ENCODE measurements around the gene PRKG2.
"Not testable (repeated sequence)": the region's sequence is repeated elsewhere in the genome, so short reads cannot be mapped to it uniquely, and the experiment has no call there.

PRKG2 gene

DNA sequence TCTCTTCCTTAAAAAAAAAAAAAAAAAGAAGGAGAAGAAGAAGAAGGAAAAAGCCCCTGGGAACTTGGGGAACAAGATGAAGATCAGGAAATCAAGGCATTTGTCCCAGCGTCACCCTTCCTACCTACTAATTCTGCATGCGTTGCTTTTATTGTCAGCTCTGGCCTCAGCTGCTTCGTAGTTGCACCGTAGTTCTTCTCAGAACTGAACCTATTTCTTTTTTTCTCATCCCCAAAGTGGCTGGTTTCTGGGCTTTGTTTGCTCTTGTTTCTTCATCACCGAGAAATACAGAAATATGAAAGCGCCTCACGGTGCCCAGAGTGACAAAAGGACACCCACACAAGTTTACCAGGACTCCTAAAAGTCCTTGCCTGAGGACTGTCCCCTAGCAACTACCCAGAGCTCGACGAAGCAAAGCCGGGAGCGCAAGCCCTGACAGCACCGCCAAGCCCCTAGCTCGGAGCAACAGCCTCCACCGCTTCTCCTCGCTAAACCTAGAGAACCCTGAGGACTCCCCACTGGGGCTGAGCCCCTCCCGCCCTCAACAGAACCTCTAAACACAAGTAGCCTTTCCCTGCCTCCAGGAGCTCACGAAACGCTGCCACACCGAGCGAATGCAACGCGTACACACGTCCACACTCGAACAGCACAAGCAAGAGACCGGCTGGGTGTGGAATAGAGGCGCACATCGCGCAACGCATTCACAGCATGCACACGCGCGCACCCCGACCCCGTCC, 710 bp downstream of the PRKG2 start:
- DNase-seq: no peak

DNA sequence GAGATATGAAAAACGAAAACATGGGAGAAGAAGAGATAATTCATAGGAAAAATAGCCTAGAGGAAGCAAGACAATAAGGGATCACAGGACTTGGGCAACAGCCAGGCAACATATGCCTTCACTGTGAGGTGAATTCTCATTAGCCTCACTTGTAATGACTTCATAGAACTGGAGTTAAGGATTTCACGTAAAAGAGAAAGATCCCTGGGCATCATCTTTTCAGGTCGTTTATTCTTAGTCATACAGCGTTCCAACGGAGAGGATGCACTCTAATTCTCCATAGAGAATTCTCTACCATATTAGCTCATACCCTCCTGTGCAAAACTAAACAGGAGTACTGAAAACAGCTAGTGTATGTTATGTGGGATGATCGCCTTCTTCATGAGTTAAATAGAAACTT, 1.4 kb downstream of the PRKG2 start:
- DNase-seq: no peak

GRCh38 chr4:81211956-81212355, 3.1 kb downstream of the PRKG2 start:
- no peak for DNase-seq

GRCh38 chr4:81207828-81208227, 7.2 kb downstream of the PRKG2 start:
- DNase-seq: no peak

DNA sequence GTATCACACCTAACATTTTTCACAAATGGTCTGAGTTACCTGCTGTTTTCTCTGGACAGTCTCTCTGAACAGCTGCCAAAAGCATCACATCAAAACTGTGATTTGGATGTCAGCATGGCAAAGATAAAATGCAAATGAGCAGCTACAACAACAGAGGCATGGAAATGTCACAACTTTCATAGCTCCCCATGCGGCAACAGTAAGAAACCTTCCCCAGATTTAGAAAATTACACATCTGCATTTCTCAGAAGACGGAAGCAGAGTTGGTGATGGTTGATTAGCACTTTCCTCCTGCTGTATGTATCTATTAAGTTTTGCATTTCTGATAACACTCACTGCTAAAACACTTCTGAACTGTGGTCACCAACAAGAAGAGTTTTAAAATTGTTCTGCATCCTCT, 9.7 kb downstream of the PRKG2 start:
- DNase-seq: no peak

GRCh38 chr4:81204571-81204970, 10.5 kb downstream of the PRKG2 start:
- DNase-seq: no peak

DNA sequence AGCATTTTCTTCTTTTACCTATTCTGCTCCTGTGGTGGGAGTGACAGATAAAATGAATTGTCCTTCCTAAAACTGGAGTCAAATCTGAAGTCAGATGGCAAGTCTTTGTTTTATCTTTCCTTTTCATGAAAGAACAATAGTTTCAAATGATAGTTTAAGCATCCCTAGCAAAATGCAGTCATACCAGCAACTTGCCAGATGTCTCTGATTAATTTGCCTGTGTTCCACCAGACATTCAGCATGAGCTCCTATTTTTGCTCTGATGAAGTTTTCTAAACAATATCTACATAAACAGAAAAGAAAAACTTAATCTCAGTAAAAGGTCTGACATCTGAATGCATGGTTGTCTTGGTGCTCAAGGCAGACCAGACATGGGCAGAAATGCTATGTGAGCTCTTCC, 15.2 kb downstream of the PRKG2 start:
- no peak for DNase-seq

DNA sequence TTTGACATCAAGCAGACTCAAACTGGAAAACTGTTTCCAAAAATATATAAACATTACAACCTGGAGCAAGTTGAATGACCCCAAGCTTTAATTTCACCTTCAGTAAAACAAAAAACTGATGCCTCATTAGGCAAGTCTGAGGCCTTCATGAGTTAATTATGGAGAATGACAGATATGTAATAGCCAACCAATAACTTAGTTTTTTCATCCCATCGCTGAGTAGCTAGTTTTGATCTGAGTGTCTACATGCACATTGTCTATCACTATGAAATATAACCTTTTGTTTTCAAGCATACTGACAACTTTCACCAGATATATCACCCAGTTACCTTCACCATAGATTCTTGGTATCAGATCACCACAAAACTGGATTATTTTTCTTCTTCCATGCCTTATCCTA, 16.4 kb downstream of the PRKG2 start:
- DNase-seq: no peak

- DNase-seq: no peak
Measured at GRCh38 chr4:81197864-81198524, 17.0 kb downstream of the PRKG2 start.

- DNase-seq: no peak
Measured at GRCh38 chr4:81196126-81196650, 18.8 kb downstream of the PRKG2 start.

- no peak for DNase-seq
Measured at GRCh38 chr4:81195475-81195874, 19.5 kb downstream of the PRKG2 start.

DNA sequence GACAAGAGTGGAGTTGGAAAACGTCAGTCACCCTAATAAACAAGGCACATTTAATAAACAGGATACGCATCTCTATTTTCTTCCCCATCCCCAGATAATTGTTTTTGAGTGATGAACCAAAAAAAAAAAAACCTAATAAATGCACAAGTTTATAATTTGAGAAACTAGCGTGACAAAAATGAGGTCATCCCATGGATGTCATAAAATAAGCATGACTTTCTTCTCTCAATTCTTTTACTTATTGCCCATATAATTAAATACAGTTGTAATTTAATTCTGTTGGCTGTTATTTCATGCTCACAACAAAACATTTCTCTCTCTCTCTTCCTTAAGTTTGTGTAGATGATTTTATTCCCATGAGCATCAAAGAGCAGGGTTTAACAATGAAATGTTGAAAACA, 20.7 kb downstream of the PRKG2 start:
- no peak for DNase-seq

- DNase-seq: no peak
Measured at GRCh38 chr4:81180916-81181315, 34.1 kb downstream of the PRKG2 start.

GRCh38 chr4:81179326-81179725, 35.7 kb downstream of the PRKG2 start:
- no peak for DNase-seq

DNA sequence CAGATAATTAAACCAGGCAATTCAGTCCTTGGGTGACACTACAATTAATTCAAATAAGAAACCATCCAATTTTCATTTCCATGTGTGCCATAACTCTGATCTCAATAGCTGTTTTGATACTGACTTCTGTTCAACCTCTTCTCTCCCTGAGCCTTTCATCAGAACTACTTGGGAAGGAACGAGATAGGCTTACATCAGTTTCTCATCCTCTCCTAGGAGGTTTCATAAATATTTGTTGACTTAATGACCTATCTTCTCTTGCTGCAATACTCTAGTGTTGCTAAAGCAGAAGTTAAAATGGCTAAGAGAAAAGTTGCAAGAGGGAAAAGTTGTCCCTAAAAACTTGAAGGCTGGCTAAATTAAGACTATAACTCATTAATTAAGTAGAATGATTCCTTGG, 41.8 kb downstream of the PRKG2 start:
- no peak for DNase-seq

GRCh38 chr4:81166458-81167160, 48.4 kb downstream of the PRKG2 start:
- DNase-seq: no peak

DNA sequence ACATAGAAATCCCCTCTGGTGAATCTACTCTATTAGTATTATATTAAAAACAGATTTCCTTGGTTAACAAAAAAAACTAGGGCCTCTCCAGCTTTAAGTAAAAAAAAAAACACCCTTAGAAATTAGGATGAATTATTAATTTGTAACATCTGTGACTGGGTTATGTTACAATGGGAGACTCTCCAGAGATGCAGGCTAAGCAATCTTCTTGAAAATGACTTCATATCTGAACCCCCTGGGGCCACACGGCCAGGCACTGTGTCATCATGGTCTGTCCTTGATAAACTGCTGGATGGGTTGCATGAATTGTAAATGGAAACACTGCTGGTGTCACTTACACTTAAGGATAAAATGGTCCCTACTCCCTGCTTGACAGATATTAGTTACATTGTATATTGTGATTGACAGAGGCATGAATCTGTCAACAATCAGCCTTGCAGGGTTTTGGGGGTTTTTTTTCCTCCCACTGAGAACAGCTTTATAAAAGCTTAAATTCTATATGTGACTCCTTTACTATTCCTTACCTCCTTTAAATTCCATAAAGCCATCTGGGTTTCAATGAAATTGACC, 49.1 kb downstream of the PRKG2 start:
- DNase-seq: no peak

- DNase-seq: no peak
Measured at GRCh38 chr4:81164623-81165416, 50.2 kb downstream of the PRKG2 start.

- DNase-seq: no peak
Measured at GRCh38 chr4:81164126-81164525, 50.9 kb downstream of the PRKG2 start.

DNA sequence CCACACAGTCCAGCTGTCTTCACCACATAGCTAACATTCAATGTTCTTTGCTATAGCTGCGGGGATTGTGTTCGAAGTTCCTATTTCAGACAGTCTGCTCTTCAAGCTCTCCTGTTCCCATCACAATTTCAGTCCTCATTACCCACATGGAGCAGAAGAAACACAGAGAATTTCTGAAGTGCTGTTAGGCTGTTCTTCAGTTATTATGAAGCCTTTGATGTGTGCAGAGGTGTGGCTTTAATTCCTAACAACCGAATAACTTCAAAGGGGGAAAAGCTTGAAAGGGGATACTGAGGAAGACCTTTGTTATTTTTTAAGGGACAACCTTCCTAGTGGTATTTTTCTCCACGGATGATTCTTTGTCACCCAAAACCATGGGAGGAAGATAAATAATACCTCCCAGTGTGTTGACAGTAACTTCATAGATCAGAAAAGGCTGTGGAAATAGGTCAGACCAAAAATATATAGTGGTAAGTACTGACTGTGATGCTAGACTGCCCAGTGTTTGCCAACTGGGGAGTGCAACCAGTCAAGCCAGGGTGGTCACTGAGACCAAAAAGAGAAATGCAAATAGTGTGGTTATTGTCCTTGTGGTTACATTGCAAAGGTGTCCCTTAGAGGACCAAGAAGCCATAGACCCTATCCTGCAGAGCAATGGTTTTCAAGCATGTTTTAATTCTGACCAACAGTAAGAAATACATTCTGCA, 52.1 kb downstream of the PRKG2 start:
- DNase-seq: no peak

GRCh38 chr4:81153714-81154323, 61.2 kb downstream of the PRKG2 start:
- DNase-seq: not testable (repeated sequence)
